ENCODE results near the gene TATDN3.
A peak's percentile ranks its signal among the peaks of the same experiment; 100 is the strongest.
"Not testable (repeated sequence)": the region's sequence is repeated elsewhere in the genome, so short reads cannot be mapped to it uniquely, and the experiment has no call there.

Gene TATDN3

DNA sequence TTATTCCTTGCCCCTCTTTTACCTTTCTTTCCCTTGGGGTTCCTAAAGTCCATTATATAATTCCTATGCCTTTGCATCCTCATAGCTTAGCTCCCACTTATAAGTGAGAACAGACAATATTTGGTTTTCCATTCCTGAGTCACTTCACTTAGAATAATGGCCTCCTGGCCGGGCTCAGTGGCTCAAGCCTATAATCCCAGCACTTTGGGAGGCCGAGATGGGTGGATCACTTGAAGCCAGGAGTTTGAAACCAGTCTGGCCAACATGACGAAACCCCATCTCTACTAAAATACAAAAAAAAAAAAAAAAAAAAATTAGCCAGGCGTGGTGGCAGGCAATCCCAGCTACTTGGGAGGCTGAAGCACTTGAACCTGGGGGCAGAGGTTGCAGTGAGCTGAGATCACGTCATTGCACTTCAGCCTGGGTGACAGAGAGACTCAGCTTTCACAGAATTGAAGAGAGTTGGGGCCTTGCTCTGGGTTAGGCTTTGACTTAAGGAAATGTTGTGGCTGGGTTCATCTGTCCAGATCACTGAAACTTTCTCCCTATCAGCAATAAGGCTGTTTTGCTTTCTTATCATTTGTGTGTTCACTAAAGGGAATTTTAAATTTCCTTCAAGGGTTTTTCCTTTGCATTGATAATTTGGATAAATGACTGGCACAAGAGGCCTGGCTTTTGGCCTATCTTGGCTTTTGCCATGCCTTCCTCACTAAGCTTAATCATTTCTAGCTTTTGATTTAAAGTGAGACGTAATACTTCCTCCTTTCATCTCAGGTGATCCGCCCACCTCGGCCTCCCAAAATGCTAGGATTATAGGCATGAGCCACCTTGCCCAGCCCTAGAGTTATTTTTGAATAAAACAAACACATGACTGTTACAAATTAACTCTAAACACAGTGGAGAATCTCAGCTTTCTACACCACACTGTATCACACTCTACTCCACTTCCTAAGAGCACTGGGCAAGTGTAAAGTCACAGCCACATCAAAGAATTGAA lies 41.8 kb downstream of the TATDN3 start:
- not testable (repeated sequence) for H3K4me3 Mint-ChIP-seq, H3K9me3 Mint-ChIP-seq, H3K36me3 Mint-ChIP-seq, H3K27me3 Mint-ChIP-seq
- H3K4me1 Mint-ChIP-seq = peaks cover 24% of the 10 kb centered on the region
- ATAC-seq = peak; percentile 73
- peak overlapping the region; percentile 70 for H3K27ac Mint-ChIP-seq

DNA sequence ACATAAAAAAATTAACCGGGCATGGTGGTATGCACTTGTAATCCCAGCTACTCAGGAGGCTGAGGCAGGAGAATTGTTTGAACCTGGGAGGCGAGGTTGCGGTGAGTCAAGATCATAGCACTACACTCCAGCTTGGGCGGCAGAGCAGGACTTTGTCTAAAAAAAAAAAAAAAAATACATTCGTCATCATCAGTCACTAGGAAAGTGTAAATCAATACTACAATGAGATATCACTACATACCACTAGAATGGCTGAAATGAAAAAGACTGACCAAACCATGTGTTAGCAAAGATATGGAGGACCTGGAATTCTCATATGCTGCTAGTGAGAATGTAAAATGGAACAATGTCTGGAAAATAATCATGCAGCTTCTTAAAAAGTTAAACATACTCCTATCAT lies 46.5 kb downstream of the TATDN3 start:
- H3K27me3 Mint-ChIP-seq = no peaks in the 10 kb centered on the region
- no peaks in the 10 kb centered on the region for H3K36me3 Mint-ChIP-seq
- no peak overlapping the region for H3K4me3 Mint-ChIP-seq
- H3K4me1 Mint-ChIP-seq = peaks cover 11% of the 10 kb centered on the region
- no peak overlapping the region for H3K27ac Mint-ChIP-seq
- H3K9me3 Mint-ChIP-seq = no peaks in the 10 kb centered on the region
- ATAC-seq = no peak

DNA sequence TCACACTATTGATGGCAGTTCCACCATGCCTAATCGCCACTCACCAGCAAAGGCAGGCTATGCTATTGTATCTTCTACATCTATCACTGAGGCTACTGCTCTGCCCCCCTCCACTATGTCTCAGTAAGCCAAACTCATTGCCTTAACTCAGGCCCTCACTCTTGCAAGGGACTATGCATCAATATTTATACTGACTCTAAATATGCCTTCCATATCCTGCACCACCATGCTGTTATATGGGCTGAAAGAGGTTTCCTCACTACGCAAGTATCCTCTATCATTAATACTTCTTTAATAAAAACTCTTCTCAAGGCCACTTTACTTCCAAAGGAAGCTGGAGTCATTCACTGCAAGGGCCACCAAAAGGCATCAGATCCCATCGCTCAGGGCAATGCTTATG lies 52.8 kb downstream of the TATDN3 start:
- H3K36me3 Mint-ChIP-seq, H3K27me3 Mint-ChIP-seq, ATAC-seq: not testable (repeated sequence)

GRCh38 chr1:212847549-212847948 lies 55.9 kb downstream of the TATDN3 start, which contains the start of gene SPATA45:
TSS of gene SPATA45 (minus strand) at chr1:212847649. CDS start at chr1:212836149, 11,500 bp downstream.
- Mint-ChIP-seq H3K4me1 (no peaks in the 10 kb centered on the region), H3K36me3 (peaks cover 6% of the 10 kb centered on the region), H3K27ac (no peak within 1 kb of the TSS)

More for the DNA sequence above, 52.8 kb downstream of the TATDN3 start:
- not testable (repeated sequence) for H3K9me3 Mint-ChIP-seq, H3K4me3 Mint-ChIP-seq, H3K4me1 Mint-ChIP-seq, H3K27ac Mint-ChIP-seq

GRCh38 chr1:212852105-212852688 lies 60.5 kb downstream of the TATDN3 start:
- Mint-ChIP-seq H3K27me3 (no peaks in the 10 kb centered on the region), H3K9me3 (no peaks in the 10 kb centered on the region), H3K36me3 (peaks cover 25% of the 10 kb centered on the region), H3K4me3 (no peak overlapping the region), H3K4me1 (peaks cover 26% of the 10 kb centered on the region), H3K27ac (no peak overlapping the region)
- no peak for ATAC-seq

More at GRCh38 chr1:212847549-212847948, 55.9 kb downstream of the TATDN3 start, which contains the start of gene SPATA45:
- H3K9me3 Mint-ChIP-seq = no peaks in the 10 kb centered on the region
- no peaks in the 10 kb centered on the region for H3K27me3 Mint-ChIP-seq
- no peak within 1 kb of the TSS for H3K4me3 Mint-ChIP-seq
- no peak for ATAC-seq

- H3K27me3 Mint-ChIP-seq = no peaks in the 10 kb centered on the region
- ATAC-seq = no peak
- peaks cover 26% of the 10 kb centered on the region for H3K4me1 Mint-ChIP-seq
- no peaks in the 10 kb centered on the region for H3K9me3 Mint-ChIP-seq
- no peak overlapping the region for H3K27ac Mint-ChIP-seq
- H3K4me3 Mint-ChIP-seq = no peak overlapping the region
- peaks cover 25% of the 10 kb centered on the region for H3K36me3 Mint-ChIP-seq
These were observed 62.0 kb downstream of the TATDN3 start for GRCh38 chr1:212853658-212854057.

- ATAC-seq = no peak
- Mint-ChIP-seq H3K4me3 (peak overlapping the region; percentile 93), H3K27ac (no peak overlapping the region), H3K9me3 (no peaks in the 10 kb centered on the region), H3K27me3 (no peaks in the 10 kb centered on the region), H3K36me3 (peaks cover 25% of the 10 kb centered on the region), H3K4me1 (peaks cover 26% of the 10 kb centered on the region)
These were observed 65.1 kb downstream of the TATDN3 start for GRCh38 chr1:212856755-212857154.

DNA sequence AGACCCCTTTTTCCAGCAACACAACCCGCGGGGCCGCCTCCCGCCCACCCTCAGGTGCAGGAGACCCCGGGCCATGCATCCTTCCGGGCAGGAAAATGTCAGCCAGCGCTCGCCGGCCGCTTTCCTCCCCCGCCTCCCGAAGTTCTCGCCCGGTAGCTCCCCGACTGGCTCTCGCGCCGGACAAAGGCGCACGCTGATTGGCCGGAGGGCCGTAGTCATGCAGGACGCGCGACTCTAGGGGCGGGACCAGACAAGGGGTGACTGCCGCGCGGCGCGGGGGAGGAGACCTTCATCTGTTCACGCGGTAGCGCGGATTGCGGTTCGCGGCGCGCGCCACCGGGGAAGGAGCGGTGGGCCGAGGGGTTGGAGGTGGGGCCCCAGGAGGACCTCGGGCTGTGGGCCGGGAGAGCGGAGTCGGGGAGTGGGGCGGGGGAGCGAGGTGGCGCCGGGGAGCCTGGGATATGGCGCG lies 66.3 kb downstream of the TATDN3 start, which contains the start of gene FLVCR1:
Gene FLVCR1 (plus strand): TSS at position 284 of the 469 bp plus-strand sequence. CDS start 178 bp downstream, at position 462.
- Mint-ChIP-seq H3K27ac (peak within 1 kb of the TSS; percentile 92), H3K9me3 (no peaks in the 10 kb centered on the region), H3K4me3 (peak within 1 kb of the TSS; percentile 93), H3K36me3 (peaks cover 23% of the 10 kb centered on the region), H3K27me3 (no peaks in the 10 kb centered on the region), H3K4me1 (peaks cover 29% of the 10 kb centered on the region)
- peak; percentile 100 for ATAC-seq

- Mint-ChIP-seq H3K4me3 (peak overlapping the region; percentile 93), H3K4me1 (peaks cover 32% of the 10 kb centered on the region), H3K36me3 (peaks cover 21% of the 10 kb centered on the region), H3K27ac (peak overlapping the region; percentile 92), H3K27me3 (no peaks in the 10 kb centered on the region), H3K9me3 (no peaks in the 10 kb centered on the region)
- ATAC-seq = peak; percentile 65
These were observed 67.0 kb downstream of the TATDN3 start for GRCh38 chr1:212858461-212859265.

- Mint-ChIP-seq H3K9me3 (no peaks in the 10 kb centered on the region), H3K27me3 (no peaks in the 10 kb centered on the region), H3K4me1 (peaks cover 18% of the 10 kb centered on the region), H3K4me3 (no peak overlapping the region), H3K27ac (no peak overlapping the region), H3K36me3 (peaks cover 16% of the 10 kb centered on the region)
- ATAC-seq = no peak
These were observed 69.3 kb downstream of the TATDN3 start for GRCh38 chr1:212860713-212861581.

- H3K9me3 Mint-ChIP-seq = no peaks in the 10 kb centered on the region
- H3K27me3 Mint-ChIP-seq = no peaks in the 10 kb centered on the region
- ATAC-seq = no peak
- no peak overlapping the region for H3K4me3 Mint-ChIP-seq
- peaks cover 28% of the 10 kb centered on the region for H3K36me3 Mint-ChIP-seq
- no peak overlapping the region for H3K27ac Mint-ChIP-seq
- peaks cover 7% of the 10 kb centered on the region for H3K4me1 Mint-ChIP-seq
These were observed 70.5 kb downstream of the TATDN3 start for GRCh38 chr1:212862111-212862690.

GRCh38 chr1:212863345-212863744 lies 71.7 kb downstream of the TATDN3 start:
- H3K9me3 Mint-ChIP-seq, H3K4me3 Mint-ChIP-seq, H3K27ac Mint-ChIP-seq, H3K4me1 Mint-ChIP-seq, ATAC-seq, H3K27me3 Mint-ChIP-seq: not testable (repeated sequence)
- peaks cover 28% of the 10 kb centered on the region for H3K36me3 Mint-ChIP-seq

- Mint-ChIP-seq H3K27me3 (no peaks in the 10 kb centered on the region), H3K4me1 (peaks cover 7% of the 10 kb centered on the region)
These were observed 72.5 kb downstream of the TATDN3 start for GRCh38 chr1:212864201-212864600.

More at GRCh38 chr1:212864201-212864600, 72.5 kb downstream of the TATDN3 start:
- no peaks in the 10 kb centered on the region for H3K9me3 Mint-ChIP-seq
- no peak overlapping the region for H3K27ac Mint-ChIP-seq
- no peak overlapping the region for H3K4me3 Mint-ChIP-seq
- no peak for ATAC-seq
- peaks cover 28% of the 10 kb centered on the region for H3K36me3 Mint-ChIP-seq

Data from stimulated activated memory B cell treated with anti-CD40 and anti-IgM and Interleukin-4, amounts not matched to agents 10 μg/mL and 1 μg/mL and 100 μg/mL, for 72 hours (primary cell).